ENCODE measurements around the gene WDR19. TPM values are rescaled to one million over a fixed set of nuclear protein-coding genes. Genes with fewer than 3 reads are reported as not detected.
"Not testable (repeated sequence)": the region's sequence is repeated elsewhere in the genome, so short reads cannot be mapped to it uniquely, and the experiment has no call there.

WDR19 gene
- polyA plus RNA-seq, 1 donor from 2014 or later = 5.5 TPM

GRCh38 chr4:39259571-39260330, 77.4 kb downstream of the WDR19 start:
- no peaks in the 10 kb centered on the region for H3K4me1 Mint-ChIP-seq
- no peaks in the 10 kb centered on the region for H3K27me3 Mint-ChIP-seq
- H3K36me3 Mint-ChIP-seq = peaks cover 17% of the 10 kb centered on the region
- no peak overlapping the region for H3K4me3 Mint-ChIP-seq
- H3K9me3 Mint-ChIP-seq = peaks cover 0 to 2% (median 0%) of the 10 kb centered on the region in 3 donors
- no peak overlapping the region for H3K27ac Mint-ChIP-seq

GRCh38 chr4:39263895-39264294, 81.6 kb downstream of the WDR19 start:
- Mint-ChIP-seq H3K4me1 (no peaks in the 10 kb centered on the region), H3K9me3 (peaks cover 0 to 2% (median 0%) of the 10 kb centered on the region in 3 donors), H3K27me3 (no peaks in the 10 kb centered on the region), H3K27ac (no peak overlapping the region), H3K4me3 (no peak overlapping the region), H3K36me3 (peaks cover 21% of the 10 kb centered on the region)

GRCh38 chr4:39274503-39274902, 92.2 kb downstream of the WDR19 start:
- Mint-ChIP-seq H3K4me1 (no peaks in the 10 kb centered on the region), H3K9me3 (no peaks in the 10 kb centered on the region), H3K4me3 (no peak overlapping the region), H3K27ac (no peak overlapping the region), H3K27me3 (no peaks in the 10 kb centered on the region), H3K36me3 (peaks cover 16% of the 10 kb centered on the region)

- not testable (repeated sequence) for H3K27me3 Mint-ChIP-seq, H3K9me3 Mint-ChIP-seq
- peaks cover 18% of the 10 kb centered on the region for H3K36me3 Mint-ChIP-seq
Measured at GRCh38 chr4:39277661-39278060, 95.3 kb downstream of the WDR19 start.

GRCh38 chr4:39278476-39278875, 96.1 kb downstream of the WDR19 start:
- Mint-ChIP-seq H3K4me1 (no peaks in the 10 kb centered on the region), H3K4me3 (no peak overlapping the region), H3K27me3 (no peaks in the 10 kb centered on the region), H3K36me3 (peaks cover 16% of the 10 kb centered on the region), H3K9me3 (no peaks in the 10 kb centered on the region), H3K27ac (no peak overlapping the region)

More at GRCh38 chr4:39277661-39278060, 95.3 kb downstream of the WDR19 start:
- H3K4me3 Mint-ChIP-seq, H3K27ac Mint-ChIP-seq, H3K4me1 Mint-ChIP-seq: not testable (repeated sequence)

- H3K36me3 Mint-ChIP-seq = peaks cover 16% of the 10 kb centered on the region
- no peaks in the 10 kb centered on the region for H3K27me3 Mint-ChIP-seq
- no peak overlapping the region for H3K4me3 Mint-ChIP-seq
- H3K4me1 Mint-ChIP-seq = no peaks in the 10 kb centered on the region
- no peaks in the 10 kb centered on the region for H3K9me3 Mint-ChIP-seq
- H3K27ac Mint-ChIP-seq = peak overlapping the region in 1 of 3 donors; percentile 10
Measured at GRCh38 chr4:39279416-39279815, 97.1 kb downstream of the WDR19 start.

GRCh38 chr4:39280770-39281169, 98.4 kb downstream of the WDR19 start:
- Mint-ChIP-seq H3K27me3 (no peaks in the 10 kb centered on the region), H3K9me3 (no peaks in the 10 kb centered on the region), H3K27ac (peak overlapping the region in 1 of 3 donors; percentile 26), H3K4me3 (no peak overlapping the region), H3K4me1 (no peaks in the 10 kb centered on the region), H3K36me3 (peaks cover 10% of the 10 kb centered on the region)

- H3K27ac Mint-ChIP-seq = no peak overlapping the region
- no peaks in the 10 kb centered on the region for H3K9me3 Mint-ChIP-seq
- no peak overlapping the region for H3K4me3 Mint-ChIP-seq
- no peaks in the 10 kb centered on the region for H3K4me1 Mint-ChIP-seq
- H3K36me3 Mint-ChIP-seq = peaks cover 6% of the 10 kb centered on the region
- no peaks in the 10 kb centered on the region for H3K27me3 Mint-ChIP-seq
Measured at GRCh38 chr4:39285111-39285795, 102.9 kb downstream of the WDR19 start.

GRCh38 chr4:39285853-39286252, 103.5 kb downstream of the WDR19 start:
- H3K27ac Mint-ChIP-seq = peak overlapping the region in 1 of 3 donors; percentile 2
- H3K9me3 Mint-ChIP-seq = no peaks in the 10 kb centered on the region
- H3K36me3 Mint-ChIP-seq = peaks cover 6% of the 10 kb centered on the region
- H3K4me1 Mint-ChIP-seq = peaks cover 0 to 2% (median 0%) of the 10 kb centered on the region in 3 donors
- H3K4me3 Mint-ChIP-seq = no peak overlapping the region
- no peaks in the 10 kb centered on the region for H3K27me3 Mint-ChIP-seq

GRCh38 chr4:39286263-39286662, 103.9 kb downstream of the WDR19 start:
- H3K27ac Mint-ChIP-seq = peak overlapping the region in 1 of 3 donors; percentile 2
- peaks cover 0 to 2% (median 0%) of the 10 kb centered on the region in 3 donors for H3K4me1 Mint-ChIP-seq
- no peaks in the 10 kb centered on the region for H3K27me3 Mint-ChIP-seq
- peaks cover 7% of the 10 kb centered on the region for H3K36me3 Mint-ChIP-seq
- H3K9me3 Mint-ChIP-seq = no peaks in the 10 kb centered on the region
- no peak overlapping the region for H3K4me3 Mint-ChIP-seq

- Mint-ChIP-seq H3K4me1 (peaks cover 0 to 2% (median 0%) of the 10 kb centered on the region in 3 donors), H3K36me3 (peaks cover 7% of the 10 kb centered on the region)
Measured at GRCh38 chr4:39287223-39287622, 104.9 kb downstream of the WDR19 start.

GRCh38 chr4:39291686-39292085, 109.4 kb downstream of the WDR19 start:
- Mint-ChIP-seq H3K9me3 (peaks cover 0 to 1% (median 0%) of the 10 kb centered on the region in 3 donors), H3K27ac (no peak overlapping the region), H3K27me3 (no peaks in the 10 kb centered on the region), H3K36me3 (peaks cover 14% of the 10 kb centered on the region), H3K4me1 (peaks cover 0 to 5% (median 0%) of the 10 kb centered on the region in 3 donors), H3K4me3 (no peak overlapping the region)

More at GRCh38 chr4:39287223-39287622, 104.9 kb downstream of the WDR19 start:
- Mint-ChIP-seq H3K4me3 (no peak overlapping the region), H3K27me3 (no peaks in the 10 kb centered on the region), H3K9me3 (no peaks in the 10 kb centered on the region), H3K27ac (no peak overlapping the region)

- not testable (repeated sequence) for H3K4me3 Mint-ChIP-seq, H3K27me3 Mint-ChIP-seq, H3K9me3 Mint-ChIP-seq, H3K27ac Mint-ChIP-seq, H3K4me1 Mint-ChIP-seq
- peaks cover 15% of the 10 kb centered on the region for H3K36me3 Mint-ChIP-seq
Measured at GRCh38 chr4:39292433-39292832, 110.1 kb downstream of the WDR19 start.

- peaks cover 0 to 1% (median 0%) of the 10 kb centered on the region in 3 donors for H3K9me3 Mint-ChIP-seq
- H3K27ac Mint-ChIP-seq = peak overlapping the region in 1 of 3 donors; percentile 91
- peaks cover 0 to 4% (median 0%) of the 10 kb centered on the region in 3 donors for H3K4me1 Mint-ChIP-seq
- no peak overlapping the region for H3K4me3 Mint-ChIP-seq
- H3K36me3 Mint-ChIP-seq = peaks cover 14% of the 10 kb centered on the region
- H3K27me3 Mint-ChIP-seq = no peaks in the 10 kb centered on the region
Measured at GRCh38 chr4:39295784-39296183, 113.5 kb downstream of the WDR19 start.

- H3K9me3 Mint-ChIP-seq = no peaks in the 10 kb centered on the region
- peaks cover 7% of the 10 kb centered on the region for H3K36me3 Mint-ChIP-seq
- no peaks in the 10 kb centered on the region for H3K27me3 Mint-ChIP-seq
- no peak overlapping the region for H3K27ac Mint-ChIP-seq
- H3K4me3 Mint-ChIP-seq = no peak overlapping the region
- peaks cover 0 to 2% (median 0%) of the 10 kb centered on the region in 3 donors for H3K4me1 Mint-ChIP-seq
Measured at GRCh38 chr4:39302901-39303300, 120.6 kb downstream of the WDR19 start.
